Measurements from ENCODE around the gene FGG.
A peak's percentile ranks its signal among the peaks of the same experiment; 100 is the strongest.

Gene FGG

DNA sequence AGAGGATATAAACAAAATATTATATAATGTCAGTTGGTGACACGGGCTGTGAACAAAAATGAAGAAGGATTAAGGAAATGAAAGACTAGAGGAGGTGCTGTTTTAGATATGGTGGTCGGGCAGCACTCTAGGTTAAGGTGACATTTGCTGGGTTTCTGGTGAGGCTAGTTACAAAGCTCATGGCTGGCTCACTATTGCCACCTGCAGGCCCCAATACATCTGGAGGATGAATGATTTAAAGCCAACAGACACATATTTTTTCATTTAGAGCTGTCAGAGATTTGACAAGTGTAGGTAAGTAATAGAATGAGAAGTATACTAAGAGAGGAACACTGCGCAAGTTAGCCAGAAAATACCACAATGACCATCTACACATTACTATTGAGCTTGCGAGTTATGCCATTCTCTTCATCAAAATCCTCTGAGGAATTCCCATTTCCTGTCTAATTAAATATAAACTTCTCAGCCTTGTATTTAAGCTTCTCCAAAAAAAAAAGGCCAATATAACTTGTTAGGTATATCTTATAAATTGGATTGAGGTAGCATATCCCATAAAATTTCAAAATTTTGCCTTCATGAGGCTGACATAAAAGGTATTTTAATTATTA is 6.4 kb upstream of the FGG start:
- peak; percentile 76 for ATAC-seq
- Mint-ChIP-seq H3K4me1 (peaks cover 11% of the 10 kb centered on the region), H3K27me3 (no peaks in the 10 kb centered on the region), H3K27ac (no peak overlapping the region), H3K36me3 (no peaks in the 10 kb centered on the region), H3K4me3 (no peak overlapping the region), H3K9me3 (no peaks in the 10 kb centered on the region)

- no peaks in the 10 kb centered on the region for H3K9me3 Mint-ChIP-seq
- H3K4me1 Mint-ChIP-seq, result peaks cover 11% of the 10 kb centered on the region
Measured at GRCh38 chr4:154617820-154618317, 5.4 kb upstream of the FGG start.

DNA sequence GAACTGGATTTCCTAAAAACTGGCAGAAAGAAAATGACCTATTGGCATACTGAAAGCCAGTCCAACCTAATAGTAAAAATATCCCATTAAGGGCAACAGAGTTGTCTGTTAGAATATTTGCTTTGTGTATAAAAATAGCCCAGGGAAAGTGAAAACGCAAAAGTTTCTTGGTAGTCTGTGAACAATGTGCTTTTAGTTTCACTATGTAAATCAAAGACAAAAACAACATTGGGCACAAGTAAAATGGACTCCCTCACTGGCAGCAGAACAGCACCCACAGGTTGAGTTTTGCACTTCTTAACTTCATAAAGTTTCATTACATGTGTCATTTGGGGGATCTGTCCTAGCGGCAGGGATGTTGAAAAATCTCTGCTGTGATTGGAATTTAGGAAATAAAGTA is 4.3 kb upstream of the FGG start:
- Mint-ChIP-seq H3K36me3 (no peaks in the 10 kb centered on the region), H3K27me3 (no peaks in the 10 kb centered on the region), H3K4me1 (peaks cover 11% of the 10 kb centered on the region), H3K27ac (peak overlapping the region; percentile 32), H3K4me3 (no peak overlapping the region), H3K9me3 (no peaks in the 10 kb centered on the region)
- peak; percentile 53 for ATAC-seq

More at GRCh38 chr4:154617820-154618317, 5.4 kb upstream of the FGG start:
- Mint-ChIP-seq H3K4me3 (no peak overlapping the region), H3K27me3 (no peaks in the 10 kb centered on the region), H3K27ac (no peak overlapping the region), H3K36me3 (no peaks in the 10 kb centered on the region)
- no peak for ATAC-seq

GRCh38 chr4:154616287-154616686 is 3.8 kb upstream of the FGG start:
- Mint-ChIP-seq H3K4me3 (no peak overlapping the region), H3K4me1 (peaks cover 11% of the 10 kb centered on the region), H3K36me3 (no peaks in the 10 kb centered on the region), H3K27ac (no peak overlapping the region), H3K27me3 (no peaks in the 10 kb centered on the region), H3K9me3 (no peaks in the 10 kb centered on the region)
- ATAC-seq, result no peak

- H3K4me1 Mint-ChIP-seq, result peaks cover 11% of the 10 kb centered on the region
- no peaks in the 10 kb centered on the region for H3K36me3 Mint-ChIP-seq
- no peaks in the 10 kb centered on the region for H3K9me3 Mint-ChIP-seq
- no peaks in the 10 kb centered on the region for H3K27me3 Mint-ChIP-seq
- H3K4me3 Mint-ChIP-seq, result no peak overlapping the region
- no peak for ATAC-seq
- H3K27ac Mint-ChIP-seq, result no peak overlapping the region
Measured at GRCh38 chr4:154615211-154615610, 2.8 kb upstream of the FGG start.

GRCh38 chr4:154614306-154614705 is 1.9 kb upstream of the FGG start:
- no peak overlapping the region for H3K4me3 Mint-ChIP-seq
- ATAC-seq, result no peak
- H3K36me3 Mint-ChIP-seq, result no peaks in the 10 kb centered on the region

GRCh38 chr4:154611833-154612232 is 623 bp downstream of the FGG start:
- no peak overlapping the region for H3K4me3 Mint-ChIP-seq
- peaks cover 8% of the 10 kb centered on the region for H3K4me1 Mint-ChIP-seq
- no peak for ATAC-seq
- H3K27ac Mint-ChIP-seq, result no peak overlapping the region
- no peaks in the 10 kb centered on the region for H3K36me3 Mint-ChIP-seq
- H3K27me3 Mint-ChIP-seq, result peaks cover 16% of the 10 kb centered on the region
- H3K9me3 Mint-ChIP-seq, result no peaks in the 10 kb centered on the region

More at GRCh38 chr4:154614306-154614705, 1.9 kb upstream of the FGG start:
- Mint-ChIP-seq H3K4me1 (peaks cover 11% of the 10 kb centered on the region), H3K27ac (no peak overlapping the region), H3K9me3 (no peaks in the 10 kb centered on the region), H3K27me3 (peaks cover 4% of the 10 kb centered on the region)

GRCh38 chr4:154610582-154610981 is 1.9 kb downstream of the FGG start:
- Mint-ChIP-seq H3K9me3 (no peaks in the 10 kb centered on the region), H3K36me3 (no peaks in the 10 kb centered on the region), H3K4me1 (no peaks in the 10 kb centered on the region), H3K27me3 (peaks cover 16% of the 10 kb centered on the region), H3K27ac (no peak overlapping the region), H3K4me3 (no peak overlapping the region)
- ATAC-seq, result no peak

GRCh38 chr4:154609532-154609931 is 2.9 kb downstream of the FGG start:
- no peak overlapping the region for H3K27ac Mint-ChIP-seq
- H3K9me3 Mint-ChIP-seq, result no peaks in the 10 kb centered on the region
- H3K4me3 Mint-ChIP-seq, result no peak overlapping the region
- H3K27me3 Mint-ChIP-seq, result peaks cover 16% of the 10 kb centered on the region
- no peak for ATAC-seq
- no peaks in the 10 kb centered on the region for H3K36me3 Mint-ChIP-seq
- H3K4me1 Mint-ChIP-seq, result no peaks in the 10 kb centered on the region

DNA sequence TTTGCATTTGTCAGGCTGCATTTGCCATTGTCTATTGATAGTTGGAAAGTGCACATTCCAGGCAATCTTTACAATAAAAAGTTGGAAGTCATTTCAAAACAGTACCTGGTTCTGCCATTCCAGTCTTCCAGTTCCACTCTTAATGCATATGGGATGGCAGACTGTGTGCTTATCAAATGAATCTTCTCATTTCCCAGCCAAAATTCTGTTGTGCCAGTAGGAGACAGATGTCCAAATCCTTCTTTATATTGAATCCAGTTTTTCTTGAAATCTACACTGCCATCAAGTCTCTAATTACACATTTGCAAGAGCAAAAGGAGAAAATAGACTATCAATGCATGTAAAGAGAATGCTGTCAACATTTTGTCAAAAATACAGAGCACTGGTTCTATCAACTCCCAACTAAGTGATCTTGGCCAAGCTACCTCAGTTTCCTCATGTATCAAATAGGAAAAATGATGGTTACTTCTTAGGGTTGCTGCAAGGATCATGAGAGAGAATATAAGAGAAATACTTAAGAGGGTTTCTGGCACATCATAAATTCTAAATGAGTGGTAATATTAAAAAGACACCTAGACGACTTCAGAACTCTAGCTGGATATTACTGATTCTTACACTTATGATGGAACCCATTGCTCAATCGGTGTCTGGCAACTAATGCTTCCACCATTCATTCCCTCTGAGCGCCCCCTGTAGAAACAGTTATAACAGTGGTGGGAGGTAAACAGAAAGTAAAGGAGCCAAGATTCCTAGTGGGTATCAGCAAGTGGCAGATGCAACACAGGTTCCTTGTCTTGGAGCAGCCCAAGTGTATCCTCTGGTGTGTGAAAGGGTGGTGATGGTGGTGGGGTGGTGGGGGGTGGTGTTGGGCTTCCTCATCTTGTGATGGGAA is 3.8 kb downstream of the FGG start:
- ATAC-seq, result no peak
- Mint-ChIP-seq H3K27ac (no peak overlapping the region), H3K4me1 (no peaks in the 10 kb centered on the region), H3K9me3 (no peaks in the 10 kb centered on the region), H3K27me3 (peaks cover 16% of the 10 kb centered on the region), H3K4me3 (no peak overlapping the region), H3K36me3 (no peaks in the 10 kb centered on the region)

DNA sequence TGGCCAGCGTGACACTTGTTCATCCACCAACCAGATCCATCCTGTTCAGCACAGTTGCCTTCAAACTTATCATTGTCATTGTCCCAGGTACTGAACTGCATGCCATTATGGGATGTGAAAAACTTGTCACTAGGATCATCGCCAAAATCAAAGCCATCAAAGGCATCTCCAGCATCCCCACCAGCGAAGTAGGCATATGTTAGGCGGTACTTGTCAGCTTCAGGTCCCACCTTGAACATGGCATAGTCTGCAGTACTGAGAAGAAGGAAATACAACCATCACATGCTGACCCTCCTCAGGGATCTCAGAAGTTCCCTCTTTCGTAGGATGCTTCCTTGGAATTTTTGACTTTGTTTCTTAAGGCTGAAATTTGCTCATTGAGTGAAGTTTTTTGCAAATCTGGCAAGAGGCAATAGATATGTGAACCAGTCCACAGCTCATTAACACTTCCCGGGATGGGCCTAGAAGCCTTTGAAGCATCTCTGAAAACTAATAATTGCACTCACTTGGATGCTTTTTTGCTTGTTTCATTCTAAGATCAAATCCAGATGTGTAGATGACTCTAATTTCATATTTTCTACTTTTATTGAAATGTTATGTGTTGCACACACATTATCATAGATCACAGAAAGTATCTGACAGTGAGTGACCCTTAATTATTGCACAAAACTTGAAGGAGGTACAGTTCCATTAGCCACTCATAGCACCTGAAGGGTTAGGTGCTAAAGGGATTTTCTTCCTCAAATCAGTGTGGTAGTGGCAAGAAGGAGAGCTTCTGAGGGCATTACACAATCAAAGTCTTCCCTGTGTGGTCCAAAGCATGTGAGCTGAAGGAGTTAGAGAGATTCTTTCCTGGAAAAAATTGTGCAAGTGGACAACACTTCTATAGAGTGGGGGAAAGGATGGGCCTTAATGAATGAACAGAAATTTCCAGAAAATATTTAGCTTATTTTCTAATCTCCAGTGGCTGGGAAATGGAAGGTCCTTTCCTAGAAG is 5.4 kb downstream of the FGG start:
- Mint-ChIP-seq H3K27me3 (peaks cover 32% of the 10 kb centered on the region), H3K36me3 (no peaks in the 10 kb centered on the region), H3K9me3 (no peaks in the 10 kb centered on the region), H3K4me3 (no peak overlapping the region), H3K27ac (no peak overlapping the region), H3K4me1 (no peaks in the 10 kb centered on the region)
- ATAC-seq, result peak; percentile 50

GRCh38 chr4:154604696-154605200 is 7.7 kb downstream of the FGG start:
- ATAC-seq, result no peak
- no peaks in the 10 kb centered on the region for H3K36me3 Mint-ChIP-seq
- H3K27ac Mint-ChIP-seq, result no peak overlapping the region
- H3K4me1 Mint-ChIP-seq, result no peaks in the 10 kb centered on the region
- no peak overlapping the region for H3K4me3 Mint-ChIP-seq
- H3K9me3 Mint-ChIP-seq, result no peaks in the 10 kb centered on the region
- H3K27me3 Mint-ChIP-seq, result peaks cover 48% of the 10 kb centered on the region

- Mint-ChIP-seq H3K4me3 (no peak overlapping the region), H3K9me3 (no peaks in the 10 kb centered on the region), H3K4me1 (no peaks in the 10 kb centered on the region), H3K27me3 (peaks cover 35% of the 10 kb centered on the region), H3K36me3 (no peaks in the 10 kb centered on the region), H3K27ac (no peak overlapping the region)
- ATAC-seq, result no peak
Measured at GRCh38 chr4:154603033-154603943, 9.2 kb downstream of the FGG start.

DNA sequence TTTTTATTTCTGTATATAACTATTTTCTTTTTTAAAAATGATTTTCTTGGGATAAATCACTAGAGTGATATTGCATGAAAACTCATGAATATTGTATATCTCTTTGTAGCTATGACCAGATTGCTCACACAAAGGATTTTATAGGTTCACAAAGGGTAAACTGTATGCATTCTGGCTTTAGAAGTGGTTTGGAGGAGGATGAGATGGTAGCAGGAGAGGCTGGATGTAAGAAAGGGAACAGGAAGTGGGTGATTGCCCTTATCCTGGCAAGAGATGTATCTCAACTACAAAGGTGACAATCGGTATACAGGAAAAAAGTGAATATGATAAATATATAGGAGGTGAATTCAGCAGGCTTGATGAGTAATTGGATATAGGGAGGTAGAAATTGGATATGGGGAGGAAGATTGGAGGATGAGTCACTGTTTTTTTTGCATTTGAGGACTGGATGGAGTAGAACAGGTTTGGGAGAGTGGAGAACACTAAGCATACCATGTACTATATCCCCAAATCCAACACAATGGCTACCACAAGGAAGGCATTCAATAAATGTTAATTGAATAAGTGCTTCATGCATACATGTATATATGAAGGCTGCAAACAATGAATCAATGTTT is 9.9 kb downstream of the FGG start:
- peaks cover 34% of the 10 kb centered on the region for H3K27me3 Mint-ChIP-seq
- H3K27ac Mint-ChIP-seq, result no peak overlapping the region
- no peak overlapping the region for H3K4me3 Mint-ChIP-seq
- H3K4me1 Mint-ChIP-seq, result no peaks in the 10 kb centered on the region
- ATAC-seq, result no peak
- no peaks in the 10 kb centered on the region for H3K36me3 Mint-ChIP-seq
- H3K9me3 Mint-ChIP-seq, result no peaks in the 10 kb centered on the region

Data from stimulated activated memory B cell treated with anti-CD40 and anti-IgM and Interleukin-4, amounts not matched to agents 10 μg/mL and 1 μg/mL and 100 μg/mL, for 72 hours (primary cell).